ENCODE measurements around the gene GNPDA2.

Gene GNPDA2

GRCh38 chr4:44678094-44679041, 48.0 kb downstream of the GNPDA2 start, which contains the start of gene GUF1:
Gene GUF1 (plus strand): TSS chr4:44678420. CDS start chr4:44678623, 203 bp downstream.
- DNase-seq: peak; percentile 90

DNA sequence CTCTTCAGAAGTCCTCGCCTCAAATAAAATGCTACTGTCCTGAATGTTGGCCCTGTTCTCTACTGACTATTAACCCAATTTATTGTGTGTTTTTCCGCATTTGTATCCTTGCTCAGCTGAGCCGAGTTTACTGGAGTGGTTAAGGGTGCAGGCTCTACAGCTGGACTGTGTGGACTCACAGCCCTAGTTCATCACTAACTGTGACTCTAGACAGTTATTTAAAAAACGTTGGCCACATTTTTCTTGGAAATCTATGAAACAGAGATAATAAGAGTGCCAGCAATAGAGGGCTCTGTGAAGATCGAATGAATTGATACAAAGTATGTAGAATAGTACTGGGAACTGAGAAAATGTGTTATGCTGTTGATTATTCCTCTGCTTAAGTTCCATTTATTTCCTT, 51.0 kb downstream of the GNPDA2 start:
- no peak for DNase-seq

GRCh38 chr4:44674471-44674870, 51.9 kb downstream of the GNPDA2 start:
- no peak for DNase-seq

- DNase-seq: no peak
Measured at GRCh38 chr4:44671636-44672035, 54.7 kb downstream of the GNPDA2 start.

- no peak for DNase-seq
Measured at GRCh38 chr4:44670506-44671199, 55.7 kb downstream of the GNPDA2 start.

- DNase-seq: no peak
Measured at GRCh38 chr4:44668526-44668925, 57.8 kb downstream of the GNPDA2 start.

GRCh38 chr4:44663539-44664263, 62.7 kb downstream of the GNPDA2 start:
- DNase-seq: no peak

- DNase-seq: no peak
Measured at GRCh38 chr4:44662623-44663005, 63.7 kb downstream of the GNPDA2 start.

DNA sequence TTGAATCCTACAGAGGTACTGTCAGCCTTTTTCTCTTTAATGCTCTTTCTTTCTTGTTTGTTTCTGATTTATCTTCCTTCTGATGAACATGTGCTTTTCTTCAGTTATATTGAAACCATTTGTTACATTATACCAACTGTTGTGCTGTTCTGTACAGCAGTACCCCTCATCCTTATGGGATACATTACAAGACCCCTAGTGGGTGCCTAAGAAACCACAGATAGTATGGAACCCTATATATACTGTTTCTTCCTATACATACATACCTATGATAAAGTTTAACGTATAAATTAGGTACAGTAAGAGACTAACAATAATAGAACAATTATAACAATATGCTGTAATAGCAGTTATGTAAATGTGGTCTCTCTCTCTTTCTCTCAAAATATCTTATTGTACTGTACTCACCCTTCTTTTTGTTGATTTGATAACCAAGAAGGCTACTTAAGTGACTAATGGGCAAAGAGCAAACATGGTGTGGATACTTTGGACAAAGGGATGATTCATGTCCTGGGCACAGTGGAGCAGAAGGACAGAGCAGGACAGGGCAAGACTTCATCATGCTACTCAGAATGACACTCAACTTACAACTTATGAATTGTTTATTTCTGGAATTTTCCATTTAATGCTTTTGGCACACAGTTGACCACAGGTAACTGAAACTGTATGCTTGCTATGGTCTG, 64.3 kb downstream of the GNPDA2 start:
- no peak for DNase-seq

DNA sequence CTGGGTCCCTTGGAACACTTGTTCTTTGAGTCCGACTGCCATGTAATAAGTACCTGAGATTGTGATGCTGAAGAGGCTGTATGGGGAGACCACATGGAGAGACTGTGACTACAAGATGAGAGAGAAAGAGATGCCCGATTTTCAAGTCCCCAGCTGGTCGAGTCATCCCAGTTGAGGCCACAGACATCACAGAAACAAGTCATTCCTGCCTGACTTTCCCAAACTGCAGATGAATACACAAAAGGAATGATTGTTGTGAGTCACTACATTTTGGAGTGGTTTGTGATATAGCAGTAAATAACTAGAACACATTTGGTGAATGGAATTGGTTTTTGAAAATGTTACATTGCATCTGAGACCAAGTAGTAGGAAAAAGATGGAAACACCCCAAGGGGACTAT, 66.0 kb downstream of the GNPDA2 start:
- DNase-seq: no peak

- DNase-seq: no peak
Measured at GRCh38 chr4:44652002-44652401, 74.4 kb downstream of the GNPDA2 start.
